Forelimb muscle (tissue), 1 donor: ENCODE measurements around the gene GALNS. TPM values are rescaled to one million over a fixed set of nuclear protein-coding genes. Genes with fewer than 3 reads are reported as not detected.

Experiments
- DNase-seq: peaks from one replicate; pipeline ENCODE4 v3.0.0-alpha.2; 2013; ENCODE audit warnings: low read depth
- polyA plus RNA-seq: library from polyadenylated mRNA; unstranded; fragments of 120-200 nt; gene quantifications from one replicate; pipeline ENCODE4 v1.2.1, GENCODE V29; 2013; ENCODE audit not compliant: insufficient read length

The GALNS gene
- polyA plus RNA-seq, 1 donor: 17.1 TPM

GRCh38 chr16:88888461-88889387 lies 32.0 kb upstream of the GALNS start:
- no peak for DNase-seq

DNA sequence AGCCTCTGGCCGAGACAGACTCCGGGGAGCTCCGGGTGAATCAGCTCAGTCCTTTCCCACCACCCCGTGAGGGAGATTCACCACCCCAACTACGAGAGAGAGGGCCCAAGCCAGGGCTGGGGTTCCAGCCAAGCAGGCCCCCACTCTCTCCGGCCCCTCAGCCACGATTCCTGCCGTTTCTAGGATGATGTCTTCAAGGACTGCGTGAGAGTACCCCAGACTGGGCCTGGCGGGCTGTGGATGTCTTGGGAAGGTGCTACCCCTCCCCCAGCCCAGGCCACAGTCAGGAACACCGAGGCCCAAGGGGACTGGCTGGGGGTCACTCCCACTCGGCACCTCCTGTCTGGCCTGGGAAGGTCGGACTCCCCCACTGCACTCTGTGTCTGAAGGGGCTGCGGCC lies 31.3 kb upstream of the GALNS start:
- DNase-seq: no peak

DNA sequence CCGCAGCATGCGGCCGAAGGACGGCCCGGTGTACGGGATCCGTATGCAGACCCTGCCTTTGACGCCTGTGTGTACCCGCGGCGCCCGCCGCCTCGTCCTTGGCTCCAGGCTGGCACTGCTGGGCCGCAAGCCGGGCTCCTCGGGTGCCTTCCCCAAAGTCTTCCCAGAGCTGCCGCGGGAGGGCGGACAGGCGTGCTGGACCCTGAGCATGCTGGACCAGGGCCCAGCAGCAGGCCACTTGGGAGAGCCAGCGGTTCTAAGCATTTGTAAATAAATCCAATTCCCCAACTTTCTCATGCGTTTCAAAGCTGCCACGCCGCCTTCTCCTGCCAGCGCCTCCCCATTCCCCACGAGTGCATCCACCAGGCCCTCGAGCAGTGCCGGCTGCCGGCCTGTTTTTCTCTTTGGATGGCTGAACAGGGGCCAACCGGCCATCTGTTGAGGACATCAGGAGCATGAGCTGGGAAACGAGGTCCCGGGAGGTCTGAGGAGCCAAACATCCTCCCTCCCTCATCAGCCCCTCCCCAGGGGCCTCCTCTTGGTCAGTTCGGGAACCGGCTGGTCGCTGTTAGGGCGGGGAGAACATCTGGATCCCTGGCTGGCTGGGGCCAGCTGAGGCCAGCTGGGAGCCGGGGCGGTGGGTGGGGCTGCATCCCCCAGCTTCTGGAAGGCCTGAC lies 30.2 kb upstream of the GALNS start:
- peak; percentile 59 for DNase-seq

DNA sequence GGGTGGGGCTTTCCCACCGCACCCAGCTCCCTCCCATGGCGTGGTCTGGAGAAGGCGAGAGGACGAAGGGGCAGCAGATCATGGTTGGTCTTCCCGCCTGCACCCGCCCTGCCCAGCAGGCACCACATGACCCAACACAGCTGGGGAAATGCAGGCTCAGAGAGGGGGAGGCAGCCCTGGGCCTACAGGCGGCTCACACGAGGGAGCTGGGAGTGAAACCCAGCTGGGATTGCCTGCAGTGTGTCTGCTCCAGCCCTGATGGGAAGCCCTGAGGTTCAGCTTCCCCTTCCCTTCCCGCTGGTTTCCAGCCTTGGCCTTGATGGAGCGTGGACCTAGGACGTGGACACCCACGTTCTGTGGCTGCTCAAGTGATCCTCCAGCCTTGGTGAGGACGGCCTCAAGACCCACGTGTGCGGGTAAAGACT lies 29.7 kb upstream of the GALNS start:
- no peak for DNase-seq

DNA sequence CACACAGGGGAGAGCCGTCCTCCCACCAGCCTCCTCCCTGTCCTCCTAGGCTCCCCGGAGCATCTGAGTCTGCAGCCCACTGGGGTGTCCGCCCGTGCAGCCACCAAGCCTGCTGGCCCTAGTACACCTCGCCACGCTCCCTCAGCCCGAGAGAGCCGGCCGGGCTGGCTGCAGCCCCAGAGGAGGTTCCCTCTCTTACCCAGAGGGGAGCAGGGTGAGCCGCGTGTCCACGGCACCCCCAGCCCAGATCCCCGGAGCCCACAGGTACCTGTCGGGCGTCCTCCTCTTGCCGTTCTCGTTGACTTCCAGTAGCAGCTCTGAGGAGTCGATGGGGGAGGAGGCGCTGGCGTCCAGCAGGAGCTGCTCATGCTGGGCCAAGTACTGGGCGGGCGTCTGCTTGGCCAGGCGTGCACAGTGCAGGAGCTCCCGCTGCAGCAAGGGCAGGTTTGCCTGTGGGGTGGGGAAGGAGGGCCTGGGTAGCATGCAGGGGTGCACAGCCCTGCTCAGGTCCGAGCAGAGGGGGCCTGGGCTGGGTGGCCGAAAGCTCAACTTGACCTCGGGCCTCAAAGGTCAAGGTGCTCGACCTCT lies 29.0 kb upstream of the GALNS start:
- no peak for DNase-seq

DNA sequence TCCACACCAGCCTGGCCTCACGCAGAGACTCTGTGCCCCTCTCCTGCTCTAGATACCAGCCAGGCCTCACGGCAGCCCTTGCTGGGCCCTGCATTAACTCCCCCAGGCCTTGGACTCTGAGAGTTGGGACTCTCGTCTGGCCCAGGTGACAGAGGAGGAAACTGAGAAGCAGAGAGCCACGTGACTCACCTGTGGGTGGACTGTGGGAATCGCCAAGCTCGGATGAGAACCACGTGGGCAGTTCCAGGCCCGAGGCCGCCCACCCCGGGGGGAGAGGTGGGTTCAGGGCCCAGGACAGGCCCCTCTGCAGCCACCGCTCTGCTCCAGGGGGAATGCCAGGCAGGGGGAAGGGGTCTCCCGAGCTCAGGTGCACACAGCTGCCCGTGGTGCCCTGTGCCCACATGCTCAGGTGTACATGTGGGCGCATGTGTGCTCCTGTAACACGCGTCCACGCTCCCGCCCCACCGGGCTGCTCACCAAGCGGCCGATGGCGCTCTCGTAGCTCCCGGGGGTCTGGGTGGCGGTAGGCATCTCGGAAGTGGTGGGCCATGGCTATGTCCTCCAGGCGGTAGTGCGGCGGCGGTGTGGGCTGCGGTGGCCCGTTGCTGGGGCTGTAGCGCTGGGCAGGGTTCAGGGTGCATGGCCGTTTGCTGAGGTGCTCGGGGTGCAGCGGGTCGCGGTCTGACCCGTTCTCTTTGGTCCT lies 28.0 kb upstream of the GALNS start:
- no peak for DNase-seq

DNA sequence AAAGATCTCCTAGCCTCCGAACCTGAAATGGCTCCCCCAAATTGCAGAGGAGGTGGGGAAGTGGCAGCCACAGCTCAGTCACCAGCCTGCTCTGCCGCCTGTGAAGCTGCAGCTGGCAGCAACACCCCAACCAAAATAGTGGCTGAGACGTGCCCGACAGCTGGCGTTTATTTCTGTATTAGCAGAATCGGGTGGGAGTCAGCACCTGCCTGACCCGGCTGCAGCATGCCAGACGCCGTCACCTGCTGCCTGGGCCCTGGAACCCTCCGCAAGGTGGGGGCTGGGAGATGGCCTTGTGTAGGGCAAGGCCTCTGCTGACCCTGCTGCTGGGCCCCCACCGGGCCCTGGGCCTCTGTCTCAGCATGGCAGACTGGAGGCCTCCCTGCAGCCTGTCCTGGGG lies 27.2 kb upstream of the GALNS start:
- DNase-seq: no peak

DNA sequence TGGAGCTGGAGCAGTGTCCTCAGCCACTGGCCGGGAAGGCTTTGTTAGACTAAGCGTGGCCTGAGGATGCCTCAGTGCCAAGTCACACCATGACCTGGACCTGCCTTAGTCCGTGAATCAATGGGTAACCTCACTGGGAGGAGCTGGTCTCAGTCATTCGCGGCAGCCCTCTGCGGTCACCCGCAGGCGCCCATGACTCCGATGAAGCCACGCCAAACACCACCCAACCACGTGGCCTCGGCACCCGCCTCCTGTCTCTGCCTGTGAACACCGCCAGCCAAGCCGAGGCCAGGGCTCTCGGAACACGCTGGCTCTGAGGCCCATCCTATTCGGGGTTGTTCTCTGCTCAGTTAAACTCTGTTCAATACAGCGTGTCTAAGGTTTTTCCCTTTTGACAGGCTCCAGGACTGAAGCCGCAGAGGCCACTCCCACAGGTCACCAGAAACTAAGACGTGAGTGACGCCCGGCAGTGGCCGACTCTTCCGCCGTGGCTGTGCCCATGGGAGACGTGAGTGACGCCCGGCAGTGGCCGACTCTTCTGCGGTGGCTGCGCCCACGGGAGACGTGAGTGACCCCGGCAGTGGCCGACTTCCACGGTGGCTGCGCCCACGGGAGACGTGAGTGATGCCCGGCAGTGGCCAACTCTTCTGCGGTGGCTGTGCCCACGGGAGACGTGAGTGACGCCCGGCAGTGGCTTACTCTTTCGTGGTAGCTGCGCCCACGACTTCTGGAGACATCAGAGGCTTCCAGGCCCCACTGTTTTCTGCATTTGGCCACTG lies 26.6 kb upstream of the GALNS start:
- no peak for DNase-seq

DNA sequence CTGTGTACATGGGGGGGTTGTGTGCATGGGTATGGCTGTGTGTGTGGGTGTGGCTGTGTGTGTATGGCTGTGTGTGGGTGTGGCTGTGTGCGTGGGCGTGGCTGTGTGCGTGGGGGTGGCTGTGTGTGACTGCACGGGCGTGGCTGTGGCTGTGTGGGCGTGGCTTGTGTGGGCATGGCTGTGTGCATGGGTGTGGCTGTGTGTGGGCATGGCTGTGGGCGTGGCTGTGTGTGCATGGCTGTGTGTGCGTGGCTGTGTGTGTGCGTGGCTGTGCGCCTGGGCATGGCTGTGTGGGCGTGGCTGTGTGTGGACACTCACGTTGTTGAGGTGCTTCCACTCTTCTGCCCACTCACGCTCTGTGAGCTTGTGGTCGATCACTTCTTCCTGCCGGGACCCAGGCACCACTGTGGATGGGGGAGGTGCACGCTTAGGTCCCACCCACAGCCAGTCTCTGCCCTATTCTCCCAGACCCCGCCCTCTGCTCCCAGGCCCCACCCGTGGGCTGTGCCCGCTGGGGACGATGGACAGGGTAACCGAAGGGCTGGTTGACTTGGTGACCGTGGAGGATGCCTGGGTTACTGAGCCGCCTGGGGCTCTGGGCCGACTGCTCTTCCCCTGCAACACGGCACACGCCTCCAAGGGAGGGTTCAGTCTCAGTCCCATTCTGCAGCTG lies 25.7 kb upstream of the GALNS start:
- no peak for DNase-seq

DNA sequence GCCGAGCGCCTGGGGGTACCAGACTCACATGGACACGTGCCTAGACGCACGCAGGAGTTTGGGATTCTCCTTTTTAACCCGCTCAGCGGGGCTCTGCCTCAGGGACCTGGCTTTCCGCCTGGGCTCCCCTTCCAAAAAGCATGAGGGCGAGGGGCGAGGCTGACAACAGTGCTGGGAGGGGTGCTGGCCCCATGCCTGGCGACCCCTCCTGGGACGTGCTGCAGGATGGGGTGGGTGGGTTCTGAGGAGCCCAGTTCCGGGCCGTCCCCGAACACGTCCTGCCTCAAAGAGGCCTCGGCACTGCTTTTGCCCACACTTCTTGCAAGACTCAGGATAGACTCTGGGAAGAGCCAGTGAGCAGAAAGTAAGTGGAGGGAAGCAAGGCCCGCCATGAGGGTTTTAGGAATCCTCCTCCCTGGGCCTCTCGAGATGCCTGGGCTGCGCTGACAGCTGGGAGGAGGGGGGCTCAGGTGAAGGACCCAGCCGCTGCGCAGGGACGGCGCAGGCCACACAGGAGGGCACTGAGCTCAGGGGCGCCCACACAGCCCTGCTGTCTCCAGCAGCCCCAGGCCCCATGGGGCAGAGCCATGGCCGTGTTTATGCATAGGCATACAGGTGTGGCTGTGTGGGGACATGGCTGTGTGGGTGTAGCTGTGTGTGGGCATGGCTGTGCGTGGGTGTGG lies 25.1 kb upstream of the GALNS start:
- no peak for DNase-seq

GRCh38 chr16:88881007-88881615 lies 24.4 kb upstream of the GALNS start:
- no peak for DNase-seq

DNA sequence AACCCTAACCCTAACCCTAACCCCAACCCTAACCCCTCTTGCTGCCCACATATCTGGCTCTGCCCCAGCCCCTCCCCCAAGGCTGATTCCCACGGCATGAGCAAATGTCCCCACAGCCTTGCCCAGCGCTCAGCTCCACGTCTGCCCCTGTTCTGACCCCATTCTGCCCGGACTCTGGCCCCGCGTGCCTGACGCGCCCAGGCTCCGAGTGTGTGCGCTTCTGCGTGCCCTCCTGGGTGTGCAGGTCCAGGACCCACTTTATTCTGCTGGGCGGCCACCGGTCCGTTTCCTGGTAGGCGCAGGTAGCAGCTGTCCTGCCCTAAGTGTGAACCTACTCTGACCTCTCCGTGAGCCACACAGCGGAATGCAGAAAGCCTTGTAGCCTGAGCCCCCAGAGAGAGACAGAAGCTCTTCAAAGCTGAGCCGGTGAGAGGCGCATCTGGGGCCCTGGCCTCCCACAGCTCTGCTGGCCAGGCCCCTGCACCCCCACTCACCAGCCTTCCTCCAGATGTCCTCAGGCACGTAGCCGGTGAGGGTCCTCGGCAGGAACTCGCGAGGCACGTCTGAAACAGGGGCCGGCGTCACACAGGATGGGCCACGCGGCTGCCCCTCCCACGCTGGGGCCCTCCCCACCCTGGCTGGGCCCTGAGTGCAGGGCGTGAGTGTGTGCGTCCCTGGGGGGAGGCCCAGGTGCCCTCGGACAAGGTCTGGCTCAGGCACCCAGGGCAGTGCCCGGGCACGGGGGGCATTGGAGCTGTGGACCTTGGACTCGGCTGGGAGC lies 23.7 kb upstream of the GALNS start:
- DNase-seq: no peak

- DNase-seq: no peak
Measured at GRCh38 chr16:88879788-88880055, 23.0 kb upstream of the GALNS start.

GRCh38 chr16:88878967-88879787 lies 22.4 kb upstream of the GALNS start:
- no peak for DNase-seq

- no peak for DNase-seq
Measured at GRCh38 chr16:88878356-88878755, 21.6 kb upstream of the GALNS start.

- no peak for DNase-seq
Measured at GRCh38 chr16:88877564-88878289, 21.0 kb upstream of the GALNS start.

- DNase-seq: no peak
Measured at GRCh38 chr16:88876942-88877526, 20.3 kb upstream of the GALNS start.
